Natural killer cell (primary cell): Measurements from ENCODE around the gene DENND2A. TPM values are rescaled to one million over a fixed set of nuclear protein-coding genes. Genes with fewer than 3 reads are reported as not detected.
"Not testable (repeated sequence)": the region's sequence is repeated elsewhere in the genome, so short reads cannot be mapped to it uniquely, and the experiment has no call there.

ENCODE experiments used
- ATAC-seq, 3 donors: fragments of 150-1000 bp in 2 of 3; fragments of 200-7000 bp in 1 of 3; cut with Tn5 transposase; 1 replicate in 1 of 3; 2 replicates in 2 of 3; pipeline ENCODE4 v1.10.0; 2021; ENCODE audit warnings: mild to moderate bottlenecking in 2 of 3, moderate library complexity in 2 of 3
- DNase-seq, 2 donors: peaks; one replicate each; pipeline versions ENCODE4 v3.0.0 to v3.0.0-alpha.2; 2013 to 2021; ENCODE audit warnings: mixed read lengths in 1 of 2
- H3K27ac ChIP-seq: one replicate; pipeline ENCODE4 v1.5.1; 2013; ENCODE audit warnings: mild to moderate bottlenecking, low read length
- H3K27me3 ChIP-seq: one replicate; pipeline ENCODE4 v1.6.1; 2013; ENCODE audit warnings: low read length; ENCODE audit not compliant: control insufficient read depth, insufficient read depth
- H3K36me3 ChIP-seq: one replicate; pipeline ENCODE4 v1.6.1; 2013; ENCODE audit warnings: low read length; ENCODE audit not compliant: control insufficient read depth, insufficient read depth
- H3K4me1 ChIP-seq: one replicate; pipeline ENCODE4 v1.6.1; 2013; ENCODE audit warnings: low read length; ENCODE audit not compliant: control insufficient read depth, insufficient read depth
- H3K4me3 ChIP-seq: one replicate; pipeline ENCODE4 v1.5.1; 2013; ENCODE audit warnings: low read length
- H3K9me3 ChIP-seq: one replicate; pipeline ENCODE4 v1.6.1; 2013; ENCODE audit warnings: low read length; ENCODE audit not compliant: control insufficient read depth, insufficient read depth
- H3K27ac Mint-ChIP-seq, 2 donors: one replicate each; pipeline ENCODE4 v1.8.0; 2022; ENCODE audit warnings: mild to moderate bottlenecking in 2 of 2, mixed read lengths in 2 of 2, moderate library complexity in 1 of 2
- H3K27me3 Mint-ChIP-seq, 2 donors: one replicate each; pipeline ENCODE4 v1.8.0; 2022; ENCODE audit warnings: low read depth in 2 of 2, mixed read lengths in 2 of 2
- H3K36me3 Mint-ChIP-seq: one replicate; pipeline ENCODE4 v1.8.0; 2022; ENCODE audit warnings: mixed read lengths
- H3K4me1 Mint-ChIP-seq, 2 donors: one replicate each; pipeline ENCODE4 v1.8.0; 2022; ENCODE audit warnings: mixed read lengths in 2 of 2
- H3K4me3 Mint-ChIP-seq: one replicate; pipeline ENCODE4 v1.8.0; 2022; ENCODE audit warnings: mild to moderate bottlenecking, moderate library complexity, mixed read lengths
- H3K9me3 Mint-ChIP-seq, 2 donors: one replicate each; pipeline ENCODE4 v1.8.0; 2022; ENCODE audit warnings: mixed read lengths in 2 of 2
- WGBS: methylation state at CpG from one replicate; pipeline ENCODE4 v1.1.7; 2013; ENCODE audit warnings: missing lambda C conversion rate; ENCODE audit not compliant: insufficient coverage; 5-methylcytosine and 5-hydroxymethylcytosine counted together
- intact Hi-C: fragments of 100-400 bp; cut with micrococcal nuclease; formaldehyde crosslinking; loops from one replicate; pipeline ENCODE4 v1.14.2; 2022
- total RNA-seq, 4 donors: library from RNA; stranded (reverse); fragments of 120-200 nt in 1 of 4; gene quantifications; one replicate each; pipeline versions ENCODE4 v1.2.3 to v1.2.4, GENCODE V29; 2013 to 2022
- TF ChIP-seq, protein P1 (sequence below): fragments of 200-600 bp; IDR thresholded peaks from one replicate; pipeline ENCODE4 v1.8.0; 2022; ENCODE audit warnings: antibody characterized with exemption

Gene DENND2A
- total RNA-seq, 3 donors from 2014 or later (not counting 1 experiment from before 2014, with no cell fraction given) = 0.12 TPM; not detected in 2

DNA sequence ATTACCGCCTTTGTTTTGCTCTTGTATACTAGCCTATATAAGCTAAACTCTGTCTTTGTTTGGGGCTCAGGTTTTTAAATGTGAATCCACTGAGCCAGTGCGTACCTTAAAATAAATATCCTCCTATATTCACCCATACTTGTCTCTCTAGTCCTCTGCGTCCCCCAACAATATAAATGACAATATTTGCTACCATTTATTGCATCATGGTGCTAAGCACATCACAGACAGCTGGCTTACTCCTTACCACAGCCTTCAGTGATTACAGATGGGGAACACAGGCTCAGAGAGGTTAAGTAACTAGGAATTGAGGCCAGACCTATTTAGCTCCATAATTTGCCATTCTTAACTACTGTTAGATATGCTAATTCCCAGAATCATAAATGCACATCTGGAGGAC, 28.7 kb upstream of the DENND2A start:
- ATAC-seq (no peak), DNase-seq (no peak)
- Mint-ChIP-seq H3K4me1 (peaks cover 4 to 9% of the 10 kb centered on the region in 2 donors), H3K4me3 (no peak overlapping the region), H3K36me3 (no peaks in the 10 kb centered on the region), H3K27me3 (peaks cover 6 to 14% of the 10 kb centered on the region in 2 donors), H3K27ac (no peak overlapping the region), H3K9me3 (no peaks in the 10 kb centered on the region)
- Histone ChIP-seq H3K4me3 (no peak overlapping the region), H3K4me1 (peaks cover 12% of the 10 kb centered on the region), H3K36me3 (no peaks in the 10 kb centered on the region), H3K9me3 (no peaks in the 10 kb centered on the region), H3K27me3 (no peaks in the 10 kb centered on the region), H3K27ac (no peak overlapping the region)
- WGBS = 89% methylated on average over 3 of the region's 3 CpGs
- TF ChIP-seq, protein P1, sequence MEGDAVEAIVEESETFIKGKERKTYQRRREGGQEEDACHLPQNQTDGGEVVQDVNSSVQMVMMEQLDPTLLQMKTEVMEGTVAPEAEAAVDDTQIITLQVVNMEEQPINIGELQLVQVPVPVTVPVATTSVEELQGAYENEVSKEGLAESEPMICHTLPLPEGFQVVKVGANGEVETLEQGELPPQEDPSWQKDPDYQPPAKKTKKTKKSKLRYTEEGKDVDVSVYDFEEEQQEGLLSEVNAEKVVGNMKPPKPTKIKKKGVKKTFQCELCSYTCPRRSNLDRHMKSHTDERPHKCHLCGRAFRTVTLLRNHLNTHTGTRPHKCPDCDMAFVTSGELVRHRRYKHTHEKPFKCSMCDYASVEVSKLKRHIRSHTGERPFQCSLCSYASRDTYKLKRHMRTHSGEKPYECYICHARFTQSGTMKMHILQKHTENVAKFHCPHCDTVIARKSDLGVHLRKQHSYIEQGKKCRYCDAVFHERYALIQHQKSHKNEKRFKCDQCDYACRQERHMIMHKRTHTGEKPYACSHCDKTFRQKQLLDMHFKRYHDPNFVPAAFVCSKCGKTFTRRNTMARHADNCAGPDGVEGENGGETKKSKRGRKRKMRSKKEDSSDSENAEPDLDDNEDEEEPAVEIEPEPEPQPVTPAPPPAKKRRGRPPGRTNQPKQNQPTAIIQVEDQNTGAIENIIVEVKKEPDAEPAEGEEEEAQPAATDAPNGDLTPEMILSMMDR = no peak
- intact Hi-C loops = no loop called here

- intact Hi-C loops = no loop called here
- TF ChIP-seq, protein P1 = no peak
- Mint-ChIP-seq H3K4me3 (no peak overlapping the region), H3K27ac (no peak overlapping the region), H3K27me3 (peaks cover 8 to 17% of the 10 kb centered on the region in 2 donors), H3K9me3 (no peaks in the 10 kb centered on the region), H3K4me1 (peaks cover 0 to 2% of the 10 kb centered on the region in 2 donors), H3K36me3 (no peaks in the 10 kb centered on the region)
- DNase-seq = no peak
- Histone ChIP-seq H3K9me3 (no peaks in the 10 kb centered on the region), H3K4me1 (peaks cover 5% of the 10 kb centered on the region), H3K27me3 (no peaks in the 10 kb centered on the region), H3K36me3 (no peaks in the 10 kb centered on the region), H3K4me3 (no peak overlapping the region), H3K27ac (no peak overlapping the region)
- no peak for ATAC-seq
- 63% methylated on average over 1 of the region's 1 CpG for WGBS
These were observed 28.0 kb upstream of the DENND2A start for GRCh38 chr7:140668641-140669040.

GRCh38 chr7:140667476-140667875, 26.9 kb upstream of the DENND2A start:
- no peaks in the 10 kb centered on the region for H3K4me1 ChIP-seq
- H3K4me1 Mint-ChIP-seq = no peaks in the 10 kb centered on the region
- no peaks in the 10 kb centered on the region for H3K9me3 Mint-ChIP-seq
- H3K27me3 ChIP-seq = no peaks in the 10 kb centered on the region
- H3K9me3 ChIP-seq = no peaks in the 10 kb centered on the region
- H3K4me3 Mint-ChIP-seq = no peak overlapping the region
- no peak overlapping the region for H3K27ac Mint-ChIP-seq
- H3K27me3 Mint-ChIP-seq = peaks cover 8 to 17% of the 10 kb centered on the region in 2 donors
- TF ChIP-seq, protein P1 = no peak
- no peaks in the 10 kb centered on the region for H3K36me3 ChIP-seq
- DNase-seq = no peak
- WGBS = 85% methylated on average over 1 of the region's 1 CpG
- H3K27ac ChIP-seq = no peak overlapping the region
- H3K4me3 ChIP-seq = no peak overlapping the region
- no peak for ATAC-seq
- intact Hi-C loops = no loop called here
- H3K36me3 Mint-ChIP-seq = no peaks in the 10 kb centered on the region

DNA sequence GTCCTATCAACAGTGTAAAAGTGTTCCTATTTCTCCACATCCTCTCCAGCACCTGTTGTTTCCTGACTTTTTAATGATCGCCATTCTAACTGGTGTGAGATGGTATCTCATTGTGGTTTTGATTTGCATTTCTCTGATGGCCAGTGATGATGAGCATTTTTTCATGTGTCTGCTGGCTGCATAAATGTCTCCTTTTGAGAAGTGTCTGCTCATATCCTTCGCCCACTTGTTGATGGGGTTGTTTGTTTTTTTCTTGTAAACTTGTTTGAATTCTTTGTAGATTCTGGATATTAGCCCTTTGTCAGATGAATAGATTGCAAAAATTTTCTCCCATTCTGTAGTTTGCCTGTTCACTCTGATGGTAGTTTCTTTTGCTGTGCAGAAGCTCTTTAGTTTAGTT, 22.3 kb upstream of the DENND2A start:
- DNase-seq, ATAC-seq, intact Hi-C loops, H3K36me3 Mint-ChIP-seq, H3K27ac Mint-ChIP-seq, H3K4me3 Mint-ChIP-seq, H3K9me3 Mint-ChIP-seq, H3K4me1 Mint-ChIP-seq, H3K27me3 ChIP-seq, H3K36me3 ChIP-seq, H3K4me3 ChIP-seq, H3K4me1 ChIP-seq, H3K9me3 ChIP-seq, H3K27ac ChIP-seq: not testable (repeated sequence)
- peaks cover 13 to 17% of the 10 kb centered on the region in 2 donors for H3K27me3 Mint-ChIP-seq
- WGBS = no CpG with 5 or more reads among the region's 2 CpGs
